HepG2 (cell line): ENCODE results near the gene TMEM218. TPM values are rescaled to one million over a fixed set of nuclear protein-coding genes. Genes with fewer than 3 reads are reported as not detected.

Experiments
- ATAC-seq: fragments of 200-7000 bp; cut with Tn5 transposase; 3 replicates; pipeline ENCODE4 v1.9.1; 2020; ENCODE audit warnings: mild to moderate bottlenecking, moderate library complexity
- BruUV-seq: library from RNA; stranded (reverse); fragments of 400-500 nt; replicated peaks from 2 replicates; lab custom pipeline; 2021; lab: Mats Ljungman, UMichigan
- CTCF ChIA-PET: fragments of 300-600 bp; formaldehyde crosslinking; extraction: SDS; loops from one replicate; lab custom pipeline; 2021; ENCODE audit warnings: low total read pairs, inconsistent platforms, low intra/inter-chr PET ratio; lab: Yijun Ruan, JAX
- POLR2A ChIA-PET: fragments of 350-600 bp; sonication (Branson Sonifier 250); formaldehyde crosslinking; loops from one replicate; lab custom pipeline; 2020; ENCODE audit warnings: antibody characterized with exemption, inconsistent platforms; lab: Yijun Ruan, JAX
- DNase-seq: peaks from one replicate; pipeline ENCODE4 v3.0.0-alpha.2; 2015; ENCODE audit warnings: low spot score
- FAIRE-seq: peaks from 3 replicates; lab custom pipeline; 2011; peaks lifted over from hg19 to GRCh38; lab: Jason Lieb, UNC
- H2AFZ ChIP-seq: one replicate; pipeline ENCODE4 v1.6.1; 2011; ENCODE audit warnings: low read length, inconsistent platforms
- H3K27ac ChIP-seq: fragments of 300-600 bp; 3 replicates; pipeline ENCODE4 v1.8.0; 2011; ENCODE audit warnings: mixed run types, mild to moderate bottlenecking, mixed read lengths, low read length, inconsistent platforms; ENCODE audit not compliant: insufficient read depth; ENCODE audit errors: extremely low read length
- H3K27me3 ChIP-seq, 2 experiments: fragments of 200-600 bp in 1 of 2; 2 replicates in 1 of 2; 3 replicates in 1 of 2; pipeline versions ENCODE4 v1.6.0 to v1.8.0; 2011; ENCODE audit warnings: low read length in 2 of 2, mild to moderate bottlenecking in 2 of 2, moderate library complexity in 2 of 2, inconsistent platforms in 1 of 2; ENCODE audit not compliant: insufficient read depth in 2 of 2, control insufficient read depth in 1 of 2
- H3K36me3 ChIP-seq, 2 experiments: fragments of 200-600 bp in 1 of 2; replicated peaks in 1 of 2; 2 replicates in 1 of 2; 3 replicates in 1 of 2; pipeline versions ENCODE4 v1.5.1 to v1.8.0; 2011; ENCODE audit warnings: low read length in 2 of 2, inconsistent platforms in 1 of 2; ENCODE audit not compliant: insufficient read depth in 2 of 2, control insufficient read depth in 1 of 2
- H3K4me1 ChIP-seq: 2 replicates; pipeline ENCODE4 v1.5.1; 2012; ENCODE audit warnings: low read length, inconsistent platforms; ENCODE audit not compliant: insufficient read depth
- H3K4me2 ChIP-seq: 2 replicates; pipeline ENCODE4 v1.6.0; 2011; ENCODE audit warnings: low read depth, low read length, inconsistent platforms
- H3K4me3 ChIP-seq, 3 experiments: fragments of 200-600 bp in 1 of 3; sonication (generic), shearing (Covaris generic) in 1 of 3; replicated peaks in 1 of 3; 2 replicates each; pipeline ENCODE4 v1.5.1; 2011 to 2016; ENCODE audit warnings: low read length in 3 of 3, inconsistent platforms in 2 of 3, low read depth in 2 of 3, mild to moderate bottlenecking in 2 of 3, control low read depth in 1 of 3, mixed read lengths in 1 of 3; ENCODE audit not compliant: insufficient read depth in 1 of 3
- H3K79me2 ChIP-seq: one replicate; pipeline ENCODE4 v1.6.1; 2011; ENCODE audit warnings: low read length, inconsistent platforms; ENCODE audit not compliant: insufficient read depth
- H3K9ac ChIP-seq: 2 replicates; pipeline ENCODE4 v1.6.0; 2011; ENCODE audit warnings: mild to moderate bottlenecking, low read depth, low read length, inconsistent platforms; ENCODE audit not compliant: insufficient read depth
- H3K9me3 ChIP-seq: 2 replicates; pipeline ENCODE4 v1.5.1; 2012; ENCODE audit warnings: mild to moderate bottlenecking, low read length
- H4K20me1 ChIP-seq: 2 replicates; pipeline ENCODE4 v1.6.0; 2011; ENCODE audit warnings: inconsistent platforms, mild to moderate bottlenecking, low read length, moderate library complexity; ENCODE audit not compliant: insufficient read depth
- ARNT2 ChIP-seq: sonication (generic); formaldehyde crosslinking; IDR thresholded peaks from 2 replicates; pipeline ENCODE4 v1.8.0; 2022; ENCODE audit warnings: mild to moderate bottlenecking, low read depth, missing genetic modification reagents, moderate library complexity
- EHMT2 ChIP-seq: fragments of 200-600 bp; sonication (generic); IDR thresholded peaks from 2 replicates; pipeline ENCODE4 v1.7.0; 2017; ENCODE audit warnings: antibody characterized with exemption, low read depth, low read length, borderline replicate concordance
- FOSL2 ChIP-seq: sonication (generic); formaldehyde crosslinking; IDR thresholded peaks from 2 replicates; pipeline ENCODE4 v1.4.0; 2020; ENCODE audit warnings: missing genetic modification reagents
- GTF3A ChIP-seq: sonication (generic); formaldehyde crosslinking; conservative IDR thresholded peaks from 2 replicates; pipeline ENCODE4 v1.4.0; 2020; ENCODE audit warnings: mild to moderate bottlenecking, missing genetic modification reagents
- HNRNPK ChIP-seq: fragments of 200-400 bp; formaldehyde crosslinking; IDR thresholded peaks from 2 replicates; pipeline ENCODE4 v1.6.1; 2018; ENCODE audit warnings: low read length, low read depth, moderate library complexity, mild to moderate bottlenecking; ENCODE audit not compliant: poor library complexity, severe bottlenecking
- IRX3 ChIP-seq: sonication (generic); formaldehyde crosslinking; IDR thresholded peaks from 2 replicates; pipeline ENCODE4 v1.8.1; 2023; ENCODE audit warnings: mild to moderate bottlenecking, low read depth, missing genetic modification reagents, borderline replicate concordance
- KDM1A ChIP-seq: IDR thresholded peaks from 2 replicates; pipeline ENCODE4 v1.6.1; 2016; ENCODE audit warnings: missing compliant biosample characterization
- PBX2 ChIP-seq: IDR thresholded peaks from 2 replicates; pipeline ENCODE4 v1.6.1; 2016; ENCODE audit warnings: control low read depth
- PTBP1 ChIP-seq: fragments of 200-400 bp; formaldehyde crosslinking; IDR thresholded peaks from 2 replicates; pipeline ENCODE4 v1.6.1; 2018; ENCODE audit warnings: low read length, low read depth; ENCODE audit not compliant: poor library complexity, severe bottlenecking
- SOX13 ChIP-seq, 3 experiments: fragments of 450-650 bp in 1 of 3; sonication (generic) in 1 of 3; formaldehyde crosslinking in 1 of 3; IDR thresholded peaks in 2 of 3; conservative IDR thresholded peaks in 1 of 3; 2 replicates each; pipeline versions ENCODE4 v1.5.0 to v1.6.1; 2016 to 2020; ENCODE audit warnings: antibody characterized with exemption in 1 of 3, mild to moderate bottlenecking in 1 of 3, missing compliant biosample characterization in 1 of 3, missing genetic modification reagents in 1 of 3, moderate library complexity in 1 of 3
- TCF7L2 ChIP-seq: IDR thresholded peaks from 2 replicates; pipeline ENCODE4 v1.6.1; 2011; ENCODE audit warnings: mild to moderate bottlenecking, low read depth, low read length, moderate library complexity
- ZBTB7A ChIP-seq: sonication (generic); formaldehyde crosslinking; IDR thresholded peaks from 2 replicates; pipeline ENCODE4 v1.8.0; 2022; ENCODE audit warnings: mild to moderate bottlenecking, missing genetic modification reagents
- ZFY ChIP-seq: sonication (generic); formaldehyde crosslinking; IDR thresholded peaks from 2 replicates; pipeline ENCODE4 v1.4.0; 2020; ENCODE audit warnings: missing genetic modification reagents
- ZKSCAN1 ChIP-seq: fragments of 150-350 bp; IDR thresholded peaks from 2 replicates; pipeline ENCODE4 v1.6.1; 2014; ENCODE audit warnings: low read length
- ZNF468 ChIP-seq: sonication (generic); formaldehyde crosslinking; IDR thresholded peaks from 2 replicates; pipeline ENCODE4 v1.8.0; 2022; ENCODE audit warnings: mild to moderate bottlenecking, moderate library complexity, missing genetic modification reagents
- ZNF615 ChIP-seq: sonication (generic); formaldehyde crosslinking; IDR thresholded peaks from 2 replicates; pipeline ENCODE4 v1.5.0; 2020; ENCODE audit warnings: mild to moderate bottlenecking, missing genetic modification reagents, borderline replicate concordance
- ZNF644 ChIP-seq: IDR thresholded peaks from 2 replicates; pipeline ENCODE4 v1.6.1; 2016; ENCODE audit warnings: low read depth
- ZNF75D ChIP-seq: sonication (generic); formaldehyde crosslinking; IDR thresholded peaks from 2 replicates; pipeline ENCODE4 v1.8.1; 2023; ENCODE audit warnings: missing genetic modification reagents, mild to moderate bottlenecking, borderline replicate concordance
- WGBS: methylation state at CpG from one replicate; pipeline ENCODE4 v1.1.6; 2017; ENCODE audit warnings: low lambda C conversion rate; 5-methylcytosine and 5-hydroxymethylcytosine counted together
- in situ Hi-C: cut with HindIII; loops from 2 replicates; pipeline ENCODE4 v1.10.0; 2017; ENCODE audit warnings: low pct_unique_long_range_greater_than_20kb; ENCODE audit not compliant: extremely low pct_ligation_motif_present
- intact Hi-C: fragments of 100-400 bp; cut with micrococcal nuclease; formaldehyde crosslinking; loops from one replicate; pipeline ENCODE4 v1.10.0; 2022; ENCODE audit not compliant: unreplicated experiment
- polyA plus RNA-seq, 8 experiments: library from polyadenylated mRNA; depleted of rRNA in 3 of 8; stranded (reverse) in 7 of 8; unstranded in 1 of 8; fragments of >200 nt; fragmentation: Illumina TruSeq in 4 of 8; extraction: Trizol in 4 of 8; gene quantifications; 2 replicates each; pipeline versions ENCODE4 v1.2.1 to v1.2.3, GENCODE V29; 2011 to 2016; ENCODE audit warnings: low read depth in 4 of 8, missing spikeins in 1 of 8, mixed read lengths in 1 of 8; ENCODE audit not compliant: insufficient read depth in 1 of 8
- total RNA-seq, 5 experiments: library from RNA; depleted of rRNA; stranded (reverse); fragments of >200 nt; fragmentation: Illumina TruSeq; extraction: Trizol; gene quantifications; 2 replicates each; pipeline ENCODE4 v1.2.3, GENCODE V29; 2016; ENCODE audit warnings: low read depth in 1 of 5
- TF ChIP-seq, protein P1 (sequence below): sonication (generic); formaldehyde crosslinking; IDR thresholded peaks from 2 replicates; pipeline ENCODE4 v1.8.0; 2022; ENCODE audit warnings: missing genetic modification reagents, mild to moderate bottlenecking, borderline replicate concordance
- TF ChIP-seq, protein P2 (sequence below): sonication (generic); formaldehyde crosslinking; conservative IDR thresholded peaks from 2 replicates; pipeline ENCODE4 v1.4.0; 2020; ENCODE audit warnings: missing genetic modification reagents

TMEM218 gene
- total and polyA plus RNA-seq, 2 of the 13 experiments (the other 11 are each of a cell fraction or from before 2014, with no cell fraction given) = 11.8 to 14.0 TPM

DNA sequence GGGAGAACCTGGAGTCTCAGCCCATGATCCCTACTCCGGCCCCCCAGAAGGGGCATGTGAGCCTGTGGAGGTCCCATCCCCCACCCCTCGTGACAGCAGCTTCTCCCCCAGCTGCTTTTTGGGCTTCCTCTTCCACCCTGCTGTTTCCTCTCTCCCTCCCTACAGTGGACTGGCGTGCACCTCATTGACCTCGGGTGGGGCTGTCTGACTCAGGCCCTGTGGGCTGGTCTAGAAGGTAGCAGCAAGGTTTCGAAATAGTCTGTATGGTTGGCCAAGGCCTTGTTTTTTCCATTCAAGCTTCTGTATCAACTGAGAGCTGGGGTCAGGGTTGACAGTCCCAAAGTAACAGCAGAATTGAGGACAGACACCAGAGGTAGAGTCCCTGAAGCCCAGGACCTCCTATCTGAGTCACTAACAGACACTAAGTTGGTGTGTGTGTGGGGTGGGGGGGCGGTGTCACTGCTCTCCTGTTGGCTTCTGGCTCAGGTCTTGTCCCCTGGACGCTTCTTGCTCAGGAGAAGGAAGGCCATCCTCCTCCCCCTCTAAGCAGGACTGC is 40.6 kb downstream of the TMEM218 start:
- Histone ChIP-seq H3K4me3 (peak overlapping the region in 2 of 3 experiments; percentile 1 to 41; a peak in 1 of 6 replicates), H3K27ac (no peak overlapping the region), H3K9ac (no peak overlapping the region; the same call in 1 of the 2 replicates), H4K20me1 (no peaks in the 10 kb centered on the region), H3K27me3 (peaks cover 0 to 4% of the 10 kb centered on the region in 2 experiments; a peak in 1 of 5 replicates), H2AFZ (no peak overlapping the region), H3K79me2 (no peaks in the 10 kb centered on the region), H3K4me2 (peak overlapping the region; percentile 77), H3K9me3 (no peaks in the 10 kb centered on the region), H3K4me1 (peaks cover 65% of the 10 kb centered on the region), H3K36me3 (no peaks in the 10 kb centered on the region)
- BruUV-seq = no TSS peak
- peak; percentile 76 for FAIRE-seq
- in situ Hi-C loops = no loop called here
- intact Hi-C loops = no loop called here
- 5% methylated on average over 5 of the region's 7 CpGs for WGBS
- ChIA-PET CTCF (no interaction called here), POLR2A (interaction anchor here (0.8 to 2.9 kb wide), 6 partner anchors 8 to 53 kb away, joined by 3 to 9 read pairs (median 3); partner anchors contain the start of genes SLC37A2 and TMEM218)
- DNase-seq = peak; percentile 81
- peak; percentile 82 for ATAC-seq
- TF ChIP-seq ZNF644 (CRISPR knock-in tag) (peak; percentile 79), IRX3 (no peak), PBX2 (CRISPR knock-in tag) (no peak), GTF3A (CRISPR knock-in tag) (no peak), PTBP1 (no peak), ZNF468 (CRISPR knock-in tag) (no peak), TCF7L2 (no peak), ZFY (peak; percentile 55; the same call in 1 of the 2 replicates), FOSL2 (CRISPR knock-in tag) (peak; percentile 86), ZBTB7A (no peak), ARNT2 (CRISPR knock-in tag) (no peak), ZNF615 (CRISPR knock-in tag) (no peak), EHMT2 (no peak), KDM1A (no peak), HNRNPK (no peak), SOX13 (IDR thresholded peaks at IDR 0.05) (no peak), SOX13 (CRISPR knock-in tag; conservative IDR thresholded peaks at IDR 0.05 in 1 of 2, IDR thresholded peaks at IDR 0.05 in 1 of 2) (peak in 1 of 2 experiments; percentile 33; a peak in 1 of 4 replicates), ZNF75D (CRISPR knock-in tag) (no peak), ZKSCAN1 (no peak)
- TF ChIP-seq, protein P1, sequence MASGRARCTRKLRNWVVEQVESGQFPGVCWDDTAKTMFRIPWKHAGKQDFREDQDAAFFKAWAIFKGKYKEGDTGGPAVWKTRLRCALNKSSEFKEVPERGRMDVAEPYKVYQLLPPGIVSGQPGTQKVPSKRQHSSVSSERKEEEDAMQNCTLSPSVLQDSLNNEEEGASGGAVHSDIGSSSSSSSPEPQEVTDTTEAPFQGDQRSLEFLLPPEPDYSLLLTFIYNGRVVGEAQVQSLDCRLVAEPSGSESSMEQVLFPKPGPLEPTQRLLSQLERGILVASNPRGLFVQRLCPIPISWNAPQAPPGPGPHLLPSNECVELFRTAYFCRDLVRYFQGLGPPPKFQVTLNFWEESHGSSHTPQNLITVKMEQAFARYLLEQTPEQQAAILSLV (CRISPR knock-in tag) = no peak
- TF ChIP-seq, protein P2, sequence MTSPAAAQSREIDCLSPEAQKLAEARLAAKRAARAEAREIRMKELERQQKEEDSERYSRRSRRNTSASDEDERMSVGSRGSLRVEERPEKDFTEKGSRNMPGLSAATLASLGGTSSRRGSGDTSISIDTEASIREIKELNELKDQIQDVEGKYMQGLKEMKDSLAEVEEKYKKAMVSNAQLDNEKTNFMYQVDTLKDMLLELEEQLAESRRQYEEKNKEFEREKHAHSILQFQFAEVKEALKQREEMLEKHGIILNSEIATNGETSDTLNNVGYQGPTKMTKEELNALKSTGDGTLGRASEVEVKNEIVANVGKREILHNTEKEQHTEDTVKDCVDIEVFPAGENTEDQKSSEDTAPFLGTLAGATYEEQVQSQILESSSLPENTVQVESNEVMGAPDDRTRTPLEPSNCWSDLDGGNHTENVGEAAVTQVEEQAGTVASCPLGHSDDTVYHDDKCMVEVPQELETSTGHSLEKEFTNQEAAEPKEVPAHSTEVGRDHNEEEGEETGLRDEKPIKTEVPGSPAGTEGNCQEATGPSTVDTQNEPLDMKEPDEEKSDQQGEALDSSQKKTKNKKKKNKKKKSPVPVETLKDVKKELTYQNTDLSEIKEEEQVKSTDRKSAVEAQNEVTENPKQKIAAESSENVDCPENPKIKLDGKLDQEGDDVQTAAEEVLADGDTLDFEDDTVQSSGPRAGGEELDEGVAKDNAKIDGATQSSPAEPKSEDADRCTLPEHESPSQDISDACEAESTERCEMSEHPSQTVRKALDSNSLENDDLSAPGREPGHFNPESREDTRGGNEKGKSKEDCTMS = no peak
